Upper lobe of left lung (tissue), 6 donors: ENCODE measurements around the gene TPH1. TPM values are rescaled to one million over a fixed set of nuclear protein-coding genes. Genes with fewer than 3 reads are reported as not detected.

ENCODE experiments used
- ATAC-seq, 2 donors: fragments of 200-7000 bp; cut with Tn5 transposase; one replicate each; pipeline ENCODE4 v1.9.1; 2022; ENCODE audit warnings: mild to moderate bottlenecking in 2 of 2, moderate library complexity in 2 of 2; ENCODE audit not compliant: low FRiP score in 2 of 2
- DNase-seq, 2 donors: peaks; one replicate each; pipeline ENCODE4 v3.0.0-alpha.2; 2019 to 2020
- H3K27ac ChIP-seq, 4 donors: fragments of 200-600 bp; sonication (generic); one replicate each; pipeline ENCODE4 v1.5.1; 2016 to 2019
- H3K27me3 ChIP-seq, 4 donors: fragments of 200-600 bp; sonication (generic); one replicate each; pipeline ENCODE4 v1.5.1; 2017 to 2019
- H3K36me3 ChIP-seq, 4 donors: fragments of 200-600 bp; sonication (generic); one replicate each; pipeline ENCODE4 v1.5.1; 2016 to 2019
- H3K4me1 ChIP-seq, 4 donors: fragments of 200-600 bp; sonication (generic); one replicate each; pipeline ENCODE4 v1.5.1; 2018 to 2019
- H3K4me3 ChIP-seq, 4 donors: fragments of 200-600 bp; sonication (generic); one replicate each; pipeline ENCODE4 v1.5.1; 2017 to 2019; ENCODE audit warnings: mild to moderate bottlenecking in 2 of 4, moderate library complexity in 1 of 4
- H3K9me3 ChIP-seq, 4 donors: fragments of 200-600 bp; sonication (generic); one replicate each; pipeline ENCODE4 v1.5.1; 2018 to 2019
- EP300 ChIP-seq, 4 donors: sonication (generic); formaldehyde crosslinking; IDR thresholded peaks; one replicate each; pipeline ENCODE4 v1.5.1; 2017; ENCODE audit warnings: antibody characterized with exemption in 4 of 4, control low read depth in 2 of 4
- POLR2A ChIP-seq, 4 donors: fragments of 450-650 bp; IDR thresholded peaks; one replicate each; pipeline ENCODE4 v1.5.1; 2016 to 2017; ENCODE audit warnings: antibody characterized with exemption in 4 of 4, mild to moderate bottlenecking in 2 of 4
- POLR2AphosphoS5 ChIP-seq, 2 donors: sonication (generic); formaldehyde crosslinking; IDR thresholded peaks; one replicate each; pipeline ENCODE4 v1.5.1; 2017; ENCODE audit warnings: antibody characterized with exemption in 2 of 2
- WGBS, 2 donors: methylation state at CpG; one replicate each; pipeline ENCODE4 v1.1.5; 2017 to 2018; 5-methylcytosine and 5-hydroxymethylcytosine counted together
- total RNA-seq, 6 donors: library from RNA; depleted of rRNA in 4 of 6; stranded (reverse); fragments of >200 nt in 4 of 6; gene quantifications; one replicate each; pipeline versions ENCODE4 v1.1.0 to v1.2.1, GENCODE V29; 2016 to 2021
- TF ChIP-seq, protein P1 (sequence below), 6 experiments: fragments of 450-650 bp in 4 of 6; fragments of 200-600 bp in 2 of 6; sonication (generic) in 2 of 6; IDR thresholded peaks; one replicate each; pipeline ENCODE4 v1.5.1; 2016 to 2019; ENCODE audit warnings: antibody characterized with exemption in 6 of 6
- donor health status: DM: no; HTN: no; CAD: no; lungs with moderate emphysema.
- donor health status: DM: no; HTN: yes; CAD: no; lungs with severe emphysema.

TPH1 gene
- total RNA-seq, 6 donors from 2014 or later: 0.13 to 0.79 (median 0.40) TPM; not detected in 1

- TF ChIP-seq, protein P1, sequence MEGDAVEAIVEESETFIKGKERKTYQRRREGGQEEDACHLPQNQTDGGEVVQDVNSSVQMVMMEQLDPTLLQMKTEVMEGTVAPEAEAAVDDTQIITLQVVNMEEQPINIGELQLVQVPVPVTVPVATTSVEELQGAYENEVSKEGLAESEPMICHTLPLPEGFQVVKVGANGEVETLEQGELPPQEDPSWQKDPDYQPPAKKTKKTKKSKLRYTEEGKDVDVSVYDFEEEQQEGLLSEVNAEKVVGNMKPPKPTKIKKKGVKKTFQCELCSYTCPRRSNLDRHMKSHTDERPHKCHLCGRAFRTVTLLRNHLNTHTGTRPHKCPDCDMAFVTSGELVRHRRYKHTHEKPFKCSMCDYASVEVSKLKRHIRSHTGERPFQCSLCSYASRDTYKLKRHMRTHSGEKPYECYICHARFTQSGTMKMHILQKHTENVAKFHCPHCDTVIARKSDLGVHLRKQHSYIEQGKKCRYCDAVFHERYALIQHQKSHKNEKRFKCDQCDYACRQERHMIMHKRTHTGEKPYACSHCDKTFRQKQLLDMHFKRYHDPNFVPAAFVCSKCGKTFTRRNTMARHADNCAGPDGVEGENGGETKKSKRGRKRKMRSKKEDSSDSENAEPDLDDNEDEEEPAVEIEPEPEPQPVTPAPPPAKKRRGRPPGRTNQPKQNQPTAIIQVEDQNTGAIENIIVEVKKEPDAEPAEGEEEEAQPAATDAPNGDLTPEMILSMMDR (IDR thresholded peaks at IDR 0.05): no peak
- TF ChIP-seq EP300 (IDR thresholded peaks at IDR 0.05): no peak
- no peak for TF ChIP-seq POLR2A (IDR thresholded peaks at IDR 0.05)
- no peak for TF ChIP-seq POLR2AphosphoS5 (IDR thresholded peaks at IDR 0.05)
- H3K27ac ChIP-seq: no peak overlapping the region
- ATAC-seq (no peak), DNase-seq (no peak)
- H3K27me3 ChIP-seq: no peaks in the 10 kb centered on the region
- no peaks in the 10 kb centered on the region for H3K36me3 ChIP-seq
- 61 to 68% methylated on average over 5 of the region's 5 CpGs for WGBS, 2 donors
- H3K4me3 ChIP-seq: no peak overlapping the region
- no peaks in the 10 kb centered on the region for H3K4me1 ChIP-seq
- no peaks in the 10 kb centered on the region for H3K9me3 ChIP-seq
Measured at GRCh38 chr11:18063125-18063524, 17.1 kb upstream of the TPH1 start.

GRCh38 chr11:18061351-18061750 is 15.3 kb upstream of the TPH1 start:
- WGBS, 2 donors: 85 to 91% methylated on average over 2 of the region's 2 CpGs
- Histone ChIP-seq H3K4me1 (no peaks in the 10 kb centered on the region), H3K27ac (no peak overlapping the region), H3K4me3 (no peak overlapping the region), H3K27me3 (no peaks in the 10 kb centered on the region), H3K36me3 (no peaks in the 10 kb centered on the region), H3K9me3 (no peaks in the 10 kb centered on the region)
- no peak for ATAC-seq
- no peak for DNase-seq
- TF ChIP-seq POLR2AphosphoS5 (IDR thresholded peaks at IDR 0.05): no peak
- TF ChIP-seq EP300 (IDR thresholded peaks at IDR 0.05): no peak
- TF ChIP-seq POLR2A (IDR thresholded peaks at IDR 0.05): no peak
- TF ChIP-seq, protein P1 (IDR thresholded peaks at IDR 0.05): no peak

- H3K4me1 ChIP-seq: no peaks in the 10 kb centered on the region
- no peaks in the 10 kb centered on the region for H3K9me3 ChIP-seq
- no peak overlapping the region for H3K4me3 ChIP-seq
- WGBS, 2 donors: 81 to 82% methylated on average over 1 of the region's 1 CpG
- ATAC-seq (no peak), DNase-seq (no peak)
- H3K27me3 ChIP-seq: no peaks in the 10 kb centered on the region
- TF ChIP-seq POLR2AphosphoS5 (IDR thresholded peaks at IDR 0.05) (no peak), POLR2A (IDR thresholded peaks at IDR 0.05) (no peak), EP300 (IDR thresholded peaks at IDR 0.05) (no peak)
- TF ChIP-seq, protein P1 (IDR thresholded peaks at IDR 0.05): no peak
- H3K36me3 ChIP-seq: no peaks in the 10 kb centered on the region
- H3K27ac ChIP-seq: no peak overlapping the region
Measured at GRCh38 chr11:18056561-18057181, 10.6 kb upstream of the TPH1 start.

- Histone ChIP-seq H3K4me3 (no peak overlapping the region), H3K9me3 (no peaks in the 10 kb centered on the region), H3K27me3 (no peaks in the 10 kb centered on the region), H3K36me3 (no peaks in the 10 kb centered on the region), H3K27ac (no peak overlapping the region), H3K4me1 (no peaks in the 10 kb centered on the region)
- TF ChIP-seq POLR2A (IDR thresholded peaks at IDR 0.05): no peak
- TF ChIP-seq, protein P1 (IDR thresholded peaks at IDR 0.05): no peak
- no peak for TF ChIP-seq EP300 (IDR thresholded peaks at IDR 0.05)
- no peak for TF ChIP-seq POLR2AphosphoS5 (IDR thresholded peaks at IDR 0.05)
- WGBS, 2 donors: 86 to 88% methylated on average over 10 of the region's 10 CpGs
- DNase-seq (no peak), ATAC-seq (no peak)
Measured at GRCh38 chr11:18054511-18055103, 8.5 kb upstream of the TPH1 start.

DNA sequence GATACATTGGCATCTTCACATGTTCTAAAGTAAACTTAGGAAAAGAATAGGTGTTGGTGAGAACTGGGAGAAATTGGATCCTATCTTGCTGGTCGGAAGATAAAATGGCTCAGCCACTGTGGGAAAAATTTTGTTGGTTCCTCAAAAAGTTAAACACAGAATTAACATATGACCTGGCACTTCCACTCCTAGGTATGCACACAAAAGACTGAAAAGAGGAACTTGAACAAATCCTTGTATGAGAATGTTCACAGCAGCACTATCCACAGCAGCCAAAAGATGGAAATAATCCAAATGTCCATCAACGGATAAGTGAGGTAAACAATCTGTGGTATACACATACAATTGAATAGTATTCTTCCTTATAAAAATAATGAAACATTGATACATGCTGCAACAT is 4.8 kb upstream of the TPH1 start:
- 56 to 68% methylated on average over 2 of the region's 2 CpGs for WGBS, 2 donors
- no peak for TF ChIP-seq EP300 (IDR thresholded peaks at IDR 0.05)
- no peak for TF ChIP-seq POLR2A (IDR thresholded peaks at IDR 0.05)
- TF ChIP-seq POLR2AphosphoS5 (IDR thresholded peaks at IDR 0.05): no peak
- TF ChIP-seq, protein P1 (IDR thresholded peaks at IDR 0.05): no peak

More for the DNA sequence above, 4.8 kb upstream of the TPH1 start:
- no peaks in the 10 kb centered on the region for H3K36me3 ChIP-seq
- peaks cover 3 to 7% (median 5%) of the 10 kb centered on the region in 4 donors for H3K4me1 ChIP-seq
- no peak overlapping the region for H3K27ac ChIP-seq
- DNase-seq (no peak), ATAC-seq (no peak)
- peaks cover 0 to 4% (median 0%) of the 10 kb centered on the region in 4 donors for H3K27me3 ChIP-seq
- H3K9me3 ChIP-seq: no peaks in the 10 kb centered on the region
- H3K4me3 ChIP-seq: no peak overlapping the region
